GM19099 (cell line): ENCODE measurements around the gene PSMD9.

Experiments used
- POLR2A ChIP-seq: IDR thresholded peaks from 3 replicates; pipeline ENCODE4 v1.6.1; 2011; ENCODE audit warnings: low read depth; ENCODE audit not compliant: insufficient read length; ENCODE audit errors: extremely low read depth

PSMD9 gene

GRCh38 chr12:121961195-121961879 lies 72.7 kb downstream of the PSMD9 start:
- TF ChIP-seq POLR2A = no peak

GRCh38 chr12:121963341-121964018 lies 74.9 kb downstream of the PSMD9 start:
- no peak for TF ChIP-seq POLR2A

GRCh38 chr12:121964813-121965643 lies 76.4 kb downstream of the PSMD9 start:
- no peak for TF ChIP-seq POLR2A

GRCh38 chr12:121966959-121967358 lies 78.4 kb downstream of the PSMD9 start:
- no peak for TF ChIP-seq POLR2A
